Panc1 (cell line): ENCODE results near the gene DYRK3.

ENCODE experiments used
- TCF7L2 ChIP-seq: IDR thresholded peaks from 2 replicates; pipeline ENCODE4 v1.6.1; 2011; ENCODE audit warnings: mild to moderate bottlenecking, low read depth, low read length, inconsistent platforms
- TF ChIP-seq, protein P1 (sequence below): fragments of 450-650 bp; IDR thresholded peaks from 2 replicates; pipeline ENCODE4 v1.5.1; 2017; ENCODE audit warnings: mild to moderate bottlenecking

DNA sequence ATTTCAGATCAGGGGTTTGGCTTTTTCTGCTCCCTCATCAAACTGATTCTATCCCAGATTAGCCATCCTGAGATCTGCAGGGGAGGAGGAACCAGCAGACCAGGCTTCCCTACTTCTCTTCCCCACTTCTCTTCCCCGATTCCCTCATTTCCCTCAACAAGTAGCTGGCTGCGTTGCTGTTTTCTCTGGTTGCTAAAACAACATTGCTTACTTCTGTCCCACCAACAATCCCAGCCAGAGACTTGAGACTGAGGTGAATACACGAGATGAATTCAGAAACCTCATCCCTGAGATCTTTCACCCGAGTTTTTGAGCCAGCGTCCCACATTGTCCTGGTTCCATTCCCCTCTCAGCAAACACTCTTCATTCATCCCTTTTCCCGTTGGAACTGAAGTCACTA, 22.4 kb downstream of the DYRK3 start:
- TF ChIP-seq, protein P1, sequence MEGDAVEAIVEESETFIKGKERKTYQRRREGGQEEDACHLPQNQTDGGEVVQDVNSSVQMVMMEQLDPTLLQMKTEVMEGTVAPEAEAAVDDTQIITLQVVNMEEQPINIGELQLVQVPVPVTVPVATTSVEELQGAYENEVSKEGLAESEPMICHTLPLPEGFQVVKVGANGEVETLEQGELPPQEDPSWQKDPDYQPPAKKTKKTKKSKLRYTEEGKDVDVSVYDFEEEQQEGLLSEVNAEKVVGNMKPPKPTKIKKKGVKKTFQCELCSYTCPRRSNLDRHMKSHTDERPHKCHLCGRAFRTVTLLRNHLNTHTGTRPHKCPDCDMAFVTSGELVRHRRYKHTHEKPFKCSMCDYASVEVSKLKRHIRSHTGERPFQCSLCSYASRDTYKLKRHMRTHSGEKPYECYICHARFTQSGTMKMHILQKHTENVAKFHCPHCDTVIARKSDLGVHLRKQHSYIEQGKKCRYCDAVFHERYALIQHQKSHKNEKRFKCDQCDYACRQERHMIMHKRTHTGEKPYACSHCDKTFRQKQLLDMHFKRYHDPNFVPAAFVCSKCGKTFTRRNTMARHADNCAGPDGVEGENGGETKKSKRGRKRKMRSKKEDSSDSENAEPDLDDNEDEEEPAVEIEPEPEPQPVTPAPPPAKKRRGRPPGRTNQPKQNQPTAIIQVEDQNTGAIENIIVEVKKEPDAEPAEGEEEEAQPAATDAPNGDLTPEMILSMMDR, result no peak
- no peak for TF ChIP-seq TCF7L2
